Measurements from ENCODE around the gene SH2D5. TPM values are rescaled to one million over a fixed set of nuclear protein-coding genes. Genes with fewer than 3 reads are reported as not detected.
"Not testable (repeated sequence)": the region's sequence is repeated elsewhere in the genome, so short reads cannot be mapped to it uniquely, and the experiment has no call there.

The SH2D5 gene
- total RNA-seq, 6 donors from 2014 or later: 0.13 to 0.46 (median 0.40) TPM; not detected in 3

DNA sequence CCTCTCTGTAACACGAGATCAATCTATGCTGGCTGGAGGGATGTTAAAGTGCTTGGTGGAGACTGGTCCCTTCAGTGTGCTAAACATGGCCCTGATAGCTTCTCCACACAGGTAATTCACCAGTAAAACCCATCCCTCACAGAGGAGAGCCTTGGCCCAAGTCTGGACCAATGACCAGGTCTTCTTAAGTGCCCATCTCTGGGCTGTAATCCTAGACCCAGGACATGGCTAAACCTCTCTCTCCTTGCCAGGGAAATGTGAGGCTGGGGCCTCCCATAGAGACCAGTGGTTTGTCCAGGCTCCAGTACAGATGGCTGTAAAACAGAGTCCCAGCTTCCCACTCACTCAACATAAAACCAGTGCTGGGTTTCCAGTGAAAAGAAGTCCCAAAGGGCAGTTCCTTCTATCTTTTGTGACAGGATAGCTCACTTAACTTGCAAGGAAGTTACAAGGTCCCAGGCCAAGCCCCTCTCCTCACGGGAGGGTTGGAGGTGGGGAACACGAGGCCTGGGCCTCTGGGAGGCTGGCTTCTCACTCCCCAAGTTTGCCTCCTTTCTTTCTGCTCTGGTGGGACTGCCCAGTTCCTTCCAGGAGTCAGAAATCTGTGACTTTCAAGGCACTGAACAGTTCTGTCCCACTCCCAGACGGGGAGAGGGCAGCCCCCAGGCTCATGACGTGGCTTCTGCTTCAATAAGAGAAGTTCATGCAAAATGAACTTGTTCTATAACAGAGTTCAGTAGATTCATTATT, 12.5 kb downstream of the SH2D5 start:
- H3K27ac ChIP-seq: no peak overlapping the region
- H3K4me1 ChIP-seq: peaks cover 6 to 24% (median 15%) of the 10 kb centered on the region in 4 donors
- H3K4me3 ChIP-seq: no peak overlapping the region
- H3K27me3 ChIP-seq: peaks cover 0 to 3% (median 0%) of the 10 kb centered on the region in 4 donors
- no peak for TF ChIP-seq EP300 (IDR thresholded peaks at IDR 0.05)
- TF ChIP-seq POLR2A (IDR thresholded peaks at IDR 0.05): no peak
- no peak for TF ChIP-seq POLR2AphosphoS5 (IDR thresholded peaks at IDR 0.05)
- TF ChIP-seq, protein P1, sequence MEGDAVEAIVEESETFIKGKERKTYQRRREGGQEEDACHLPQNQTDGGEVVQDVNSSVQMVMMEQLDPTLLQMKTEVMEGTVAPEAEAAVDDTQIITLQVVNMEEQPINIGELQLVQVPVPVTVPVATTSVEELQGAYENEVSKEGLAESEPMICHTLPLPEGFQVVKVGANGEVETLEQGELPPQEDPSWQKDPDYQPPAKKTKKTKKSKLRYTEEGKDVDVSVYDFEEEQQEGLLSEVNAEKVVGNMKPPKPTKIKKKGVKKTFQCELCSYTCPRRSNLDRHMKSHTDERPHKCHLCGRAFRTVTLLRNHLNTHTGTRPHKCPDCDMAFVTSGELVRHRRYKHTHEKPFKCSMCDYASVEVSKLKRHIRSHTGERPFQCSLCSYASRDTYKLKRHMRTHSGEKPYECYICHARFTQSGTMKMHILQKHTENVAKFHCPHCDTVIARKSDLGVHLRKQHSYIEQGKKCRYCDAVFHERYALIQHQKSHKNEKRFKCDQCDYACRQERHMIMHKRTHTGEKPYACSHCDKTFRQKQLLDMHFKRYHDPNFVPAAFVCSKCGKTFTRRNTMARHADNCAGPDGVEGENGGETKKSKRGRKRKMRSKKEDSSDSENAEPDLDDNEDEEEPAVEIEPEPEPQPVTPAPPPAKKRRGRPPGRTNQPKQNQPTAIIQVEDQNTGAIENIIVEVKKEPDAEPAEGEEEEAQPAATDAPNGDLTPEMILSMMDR (IDR thresholded peaks at IDR 0.05): no peak
- H3K36me3 ChIP-seq: no peaks in the 10 kb centered on the region
- DNase-seq (peak in 1 of 2 donors; percentile 9), ATAC-seq (ENCODE audit: low FRiP score in 2 of 2) (no peak)
- H3K9me3 ChIP-seq: no peaks in the 10 kb centered on the region
- WGBS, 2 donors: 74 to 86% methylated on average over 3 to 5 of the region's 5 CpGs

DNA sequence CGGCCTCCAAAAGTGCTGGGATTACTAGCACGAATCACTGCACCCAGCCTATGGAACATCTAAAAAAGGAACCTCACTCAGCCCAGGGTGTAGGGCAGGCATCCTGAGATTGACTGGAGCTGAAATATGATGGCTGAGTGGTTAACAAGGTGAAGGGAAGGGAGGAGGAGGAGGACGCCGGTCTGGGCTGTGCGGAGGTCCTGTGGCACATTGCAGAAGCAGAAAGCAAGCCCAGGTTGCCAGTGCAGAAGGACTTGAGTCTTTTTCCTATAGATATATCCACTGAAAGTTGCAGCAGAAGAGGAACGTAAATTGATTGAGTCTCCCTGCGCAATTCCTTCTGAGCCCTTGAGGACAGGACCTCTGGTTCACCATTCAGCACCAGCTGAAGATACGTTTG, 13.2 kb downstream of the SH2D5 start:
- Histone ChIP-seq H3K9me3 (no peaks in the 10 kb centered on the region), H3K27ac (no peak overlapping the region), H3K4me3 (no peak overlapping the region), H3K4me1 (peaks cover 6 to 24% (median 15%) of the 10 kb centered on the region in 4 donors), H3K36me3 (no peaks in the 10 kb centered on the region), H3K27me3 (peaks cover 0 to 3% (median 0%) of the 10 kb centered on the region in 4 donors)
- DNase-seq: no peak
- no peak for ATAC-seq (ENCODE audit: low FRiP score in 2 of 2)
- TF ChIP-seq, protein P1 (IDR thresholded peaks at IDR 0.05): no peak
- no peak for TF ChIP-seq POLR2AphosphoS5 (IDR thresholded peaks at IDR 0.05)
- TF ChIP-seq POLR2A (IDR thresholded peaks at IDR 0.05): no peak
- TF ChIP-seq EP300 (IDR thresholded peaks at IDR 0.05): no peak
- WGBS, 2 donors: 87 to 90% methylated on average over 8 of the region's 8 CpGs

DNA sequence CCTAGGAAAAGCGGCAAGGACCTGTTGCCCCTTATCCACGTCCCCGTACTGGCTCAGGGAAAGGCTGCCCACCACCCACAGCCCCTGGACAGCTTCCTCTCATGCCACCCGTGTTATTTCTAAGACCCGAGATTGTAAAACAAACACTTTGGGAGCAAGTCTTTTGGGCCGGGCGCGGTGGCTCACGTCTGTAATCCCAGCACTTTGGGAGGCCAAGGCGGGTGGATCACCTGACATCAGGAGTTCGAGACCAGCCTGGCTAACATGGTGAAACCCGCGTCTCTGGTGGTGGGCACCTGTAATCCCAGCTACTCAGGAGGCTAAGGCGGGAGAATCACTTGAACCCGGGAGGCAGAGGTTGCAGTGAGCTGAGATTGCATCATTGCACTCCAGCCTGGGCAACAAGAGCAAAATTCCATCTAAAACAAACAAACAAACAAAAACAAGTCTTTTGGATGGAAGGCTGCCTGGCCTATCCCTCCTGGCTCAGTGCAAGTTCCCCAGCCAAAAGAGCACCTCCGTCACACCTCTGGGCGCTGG, 14.1 kb downstream of the SH2D5 start:
- not testable (repeated sequence) for H3K27ac ChIP-seq; ATAC-seq (ENCODE audit: low FRiP score in 2 of 2); H3K36me3 ChIP-seq; H3K27me3 ChIP-seq; DNase-seq; H3K9me3 ChIP-seq
- Histone ChIP-seq H3K4me1 (peaks cover 6 to 21% (median 15%) of the 10 kb centered on the region in 4 donors), H3K4me3 (peak overlapping the region in 3 of 4 donors; percentile 58 to 74 (median 62))
- 63 to 80% methylated on average over 8 to 17 of the region's 17 CpGs for WGBS, 2 donors

DNA sequence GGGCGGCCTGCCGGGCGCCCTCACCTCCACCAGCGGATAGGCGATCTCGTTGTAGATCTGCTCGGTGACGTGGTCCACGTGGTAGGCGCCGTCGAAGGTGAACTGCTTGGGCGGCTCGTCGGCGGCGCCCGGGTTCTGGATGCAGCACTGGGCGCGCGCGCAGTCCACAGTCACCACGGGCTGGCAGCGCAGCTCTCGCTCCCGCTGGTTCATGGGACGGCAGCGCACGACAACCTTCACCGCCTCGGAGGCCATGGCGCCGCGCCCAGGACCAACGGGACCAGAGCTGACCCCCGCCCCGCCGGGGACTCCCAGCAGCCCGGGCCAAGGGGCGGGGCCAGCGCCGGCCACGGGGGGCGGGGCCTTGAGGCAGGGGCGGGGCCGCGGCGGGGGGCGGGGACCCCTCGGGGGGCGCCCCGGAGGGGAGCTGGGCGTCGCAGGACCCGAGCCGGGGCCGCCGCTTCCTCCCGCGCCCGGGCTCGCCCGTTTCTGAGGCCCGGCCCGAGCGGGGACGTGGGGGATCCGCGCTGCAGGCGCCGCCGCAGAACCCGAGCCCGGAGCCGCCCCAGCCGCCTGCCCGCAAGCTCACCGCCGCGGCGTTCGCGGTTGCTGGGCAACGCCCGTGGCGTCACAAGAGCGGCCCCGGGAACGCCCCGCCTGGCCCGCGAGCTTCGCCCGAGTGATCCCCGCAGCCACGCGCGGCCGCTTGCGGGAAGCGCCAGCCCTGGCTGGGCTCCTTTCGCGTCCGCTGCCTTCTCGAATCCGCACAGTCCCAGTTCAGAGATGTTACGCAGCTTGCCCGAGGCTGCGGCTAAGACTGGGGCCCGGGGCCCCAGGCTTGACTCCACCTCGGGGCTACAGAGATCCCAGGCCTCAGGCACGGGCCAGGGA, 14.8 kb downstream of the SH2D5 start, which contains the start of gene KIF17:
TSS of gene KIF17 (minus strand) at position 556 of the 891 bp plus-strand sequence. CDS start at position 255, 301 bp downstream.
- 0 to 2% methylated on average over 15 to 34 of the region's 112 CpGs for WGBS, 2 donors
- TF ChIP-seq POLR2AphosphoS5 (IDR thresholded peaks at IDR 0.05) (no peak), POLR2A (IDR thresholded peaks at IDR 0.05) (no peak), EP300 (IDR thresholded peaks at IDR 0.05) (no peak)
- TF ChIP-seq, protein P1 (IDR thresholded peaks at IDR 0.05): no peak
- Histone ChIP-seq H3K4me3 (peak within 1 kb of the TSS; percentile 2 to 74 (median 60)), H3K9me3 (no peaks in the 10 kb centered on the region), H3K27me3 (peaks cover 0 to 3% (median 0%) of the 10 kb centered on the region in 4 donors), H3K27ac (no peak within 1 kb of the TSS), H3K4me1 (peaks cover 6 to 16% (median 13%) of the 10 kb centered on the region in 4 donors), H3K36me3 (no peaks in the 10 kb centered on the region)
- DNase-seq (peak; percentile 87 to 97), ATAC-seq (ENCODE audit: low FRiP score in 2 of 2) (peak in 1 of 2 donors; percentile 94)

DNA sequence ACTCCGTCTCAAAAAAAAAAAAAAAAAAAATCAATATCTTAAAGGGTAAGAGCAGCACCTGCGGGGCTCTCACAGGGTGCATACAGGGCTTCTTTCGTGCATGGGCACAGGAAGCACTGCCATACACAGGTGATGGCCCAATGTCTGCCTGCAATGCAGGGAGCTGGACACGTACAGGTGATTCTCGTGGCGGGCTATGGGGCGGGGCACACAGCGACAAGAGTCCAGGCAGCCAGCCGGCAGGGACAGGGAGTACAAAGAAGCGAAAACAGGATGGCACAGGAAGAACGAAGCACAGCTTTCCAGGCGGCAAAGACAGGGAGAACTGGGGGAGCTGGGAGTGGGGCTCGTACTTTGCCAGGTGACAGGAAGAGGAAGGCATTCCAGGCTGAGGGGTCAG, 16.3 kb downstream of the SH2D5 start:
- peaks cover 6 to 16% (median 9%) of the 10 kb centered on the region in 4 donors for H3K4me1 ChIP-seq
- DNase-seq (no peak), ATAC-seq (ENCODE audit: low FRiP score in 2 of 2) (no peak)
- 75 to 86% methylated on average over 13 of the region's 13 CpGs for WGBS, 2 donors
- H3K9me3 ChIP-seq: no peaks in the 10 kb centered on the region
- no peaks in the 10 kb centered on the region for H3K36me3 ChIP-seq
- H3K27ac ChIP-seq: no peak overlapping the region
- TF ChIP-seq POLR2AphosphoS5 (IDR thresholded peaks at IDR 0.05) (no peak), POLR2A (IDR thresholded peaks at IDR 0.05) (no peak), EP300 (IDR thresholded peaks at IDR 0.05) (no peak)
- TF ChIP-seq, protein P1 (IDR thresholded peaks at IDR 0.05): no peak
- H3K4me3 ChIP-seq: no peak overlapping the region
- peaks cover 0 to 3% (median 0%) of the 10 kb centered on the region in 4 donors for H3K27me3 ChIP-seq
